Frontal cortex (tissue), 4 donors: Measurements from ENCODE around the gene STC2. TPM values are rescaled to one million over a fixed set of nuclear protein-coding genes. Genes with fewer than 3 reads are reported as not detected.

Experiments
- DNase-seq, 2 donors: peaks; one replicate each; pipeline ENCODE4 v3.0.0; 2012; ENCODE audit warnings: low spot score in 2 of 2
- FAIRE-seq: peaks from 2 replicates; lab custom pipeline; 2012; peaks lifted over from hg19 to GRCh38; lab: Jason Lieb, UNC
- total RNA-seq: library from RNA; depleted of rRNA; stranded (reverse); fragments of >200 nt; gene quantifications from one replicate; pipeline ENCODE4 v1.2.3, GENCODE V29; 2014
- donor health status: control.
- donor health status: control.
- donor health status: control.

The STC2 gene
- total RNA-seq, 1 donor from 2014 or later, result 0.82 TPM

GRCh38 chr5:173315495-173316338 lies 12.5 kb downstream of the STC2 start:
- no peak for DNase-seq
- no peak for FAIRE-seq

GRCh38 chr5:173314166-173314952 lies 13.9 kb downstream of the STC2 start:
- no peak for FAIRE-seq
- no peak for DNase-seq

- DNase-seq (no peak), FAIRE-seq (no peak)
Measured at GRCh38 chr5:173313351-173313801, 14.8 kb downstream of the STC2 start.

- DNase-seq (no peak), FAIRE-seq (no peak)
Measured at GRCh38 chr5:173312821-173313220, 15.4 kb downstream of the STC2 start.

- DNase-seq (no peak), FAIRE-seq (no peak)
Measured at GRCh38 chr5:173311818-173312585, 16.2 kb downstream of the STC2 start.

- no peak for FAIRE-seq
- DNase-seq, result peak in 1 of 2 donors; percentile 67
Measured at GRCh38 chr5:173310861-173311785, 17.1 kb downstream of the STC2 start.

GRCh38 chr5:173310218-173310769 lies 17.9 kb downstream of the STC2 start:
- DNase-seq (no peak), FAIRE-seq (no peak)

GRCh38 chr5:173309731-173310130 lies 18.5 kb downstream of the STC2 start:
- no peak for DNase-seq
- no peak for FAIRE-seq

- FAIRE-seq (no peak), DNase-seq (no peak)
Measured at GRCh38 chr5:173308226-173308625, 20.0 kb downstream of the STC2 start.

GRCh38 chr5:173307695-173308094 lies 20.5 kb downstream of the STC2 start:
- DNase-seq (no peak), FAIRE-seq (no peak)

- FAIRE-seq, result no peak
- no peak for DNase-seq
Measured at GRCh38 chr5:173306695-173307094, 21.5 kb downstream of the STC2 start.

- FAIRE-seq, result no peak
Measured at GRCh38 chr5:173304591-173304988, 23.6 kb downstream of the STC2 start.

GRCh38 chr5:173303878-173304590 lies 24.2 kb downstream of the STC2 start:
- DNase-seq (no peak), FAIRE-seq (no peak)

More at GRCh38 chr5:173304591-173304988, 23.6 kb downstream of the STC2 start:
- no peak for DNase-seq

- FAIRE-seq, result no peak
- DNase-seq, result no peak
Measured at GRCh38 chr5:173302546-173303155, 25.6 kb downstream of the STC2 start.

GRCh38 chr5:173301695-173302545 lies 26.3 kb downstream of the STC2 start:
- no peak for DNase-seq
- FAIRE-seq, result no peak

- DNase-seq (no peak), FAIRE-seq (no peak)
Measured at GRCh38 chr5:173300389-173301047, 27.7 kb downstream of the STC2 start.
